GM21367 (cell line): ENCODE results near the gene WIPF1.
"Not testable (repeated sequence)": the region's sequence is repeated elsewhere in the genome, so short reads cannot be mapped to it uniquely, and the experiment has no call there.

ENCODE experiments used
- ATAC-seq: cut with Tn5 transposase; IDR thresholded peaks from one replicate; pipeline ENCODE4 v1.9.1; 2021; ENCODE audit not compliant: unreplicated experiment

WIPF1 gene

GRCh38 chr2:174572556-174572955 is 25.0 kb downstream of the WIPF1 start:
- no peak for ATAC-seq

DNA sequence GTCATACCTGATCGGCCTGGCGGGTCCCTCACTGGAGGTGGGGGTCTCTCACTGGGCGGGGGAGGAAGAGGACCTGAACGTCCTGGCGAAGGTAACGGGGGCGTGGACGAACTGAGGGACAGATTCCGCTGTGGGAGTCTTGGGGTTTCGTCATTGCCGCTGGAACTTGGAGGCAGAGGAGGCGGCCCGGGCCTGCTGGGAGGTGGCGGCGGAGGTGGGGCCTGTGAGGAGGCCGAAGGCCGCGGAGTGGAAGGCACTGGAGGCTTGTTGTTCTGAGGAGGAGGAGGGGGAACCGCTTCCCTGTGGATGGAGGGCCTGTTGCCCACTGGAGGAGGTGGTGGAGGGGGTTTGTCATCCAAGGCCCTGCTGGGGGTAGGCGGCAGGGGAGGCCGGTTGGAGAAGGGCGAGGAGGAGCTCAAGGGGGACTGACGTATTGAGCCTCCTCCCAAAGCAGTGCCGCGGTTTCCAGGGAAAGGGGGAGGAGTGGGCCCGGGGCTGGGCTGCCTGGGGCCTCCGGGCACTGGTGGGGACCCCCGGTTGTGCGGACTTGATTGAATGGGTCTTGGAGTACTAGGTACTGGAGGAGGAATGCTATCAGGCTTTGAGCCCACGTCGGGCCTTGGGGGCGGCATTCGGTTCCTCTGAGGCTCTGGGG is 25.8 kb downstream of the WIPF1 start:
- ATAC-seq, result no peak

- ATAC-seq, result no peak
Measured at GRCh38 chr2:174570318-174570958, 27.2 kb downstream of the WIPF1 start.

DNA sequence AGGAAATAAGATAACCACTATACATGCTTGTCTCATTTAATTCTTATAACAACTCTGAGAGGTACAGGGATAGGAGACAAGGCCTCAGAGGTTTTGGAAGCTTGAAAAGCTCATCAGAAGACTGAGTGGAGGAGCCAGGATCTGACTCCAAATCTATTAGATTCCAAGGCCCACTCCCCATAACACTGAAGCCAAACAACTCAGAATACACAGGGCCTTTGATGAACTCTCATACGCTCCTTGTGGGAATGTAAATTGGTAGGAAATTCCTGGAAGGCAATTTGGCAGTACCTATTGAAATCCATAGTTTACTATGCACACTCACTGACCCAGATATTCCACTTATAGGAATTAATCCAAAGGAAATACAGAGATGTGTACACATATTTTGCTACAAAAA is 27.9 kb downstream of the WIPF1 start:
- no peak for ATAC-seq

- no peak for ATAC-seq
Measured at GRCh38 chr2:174568425-174568824, 29.2 kb downstream of the WIPF1 start.

DNA sequence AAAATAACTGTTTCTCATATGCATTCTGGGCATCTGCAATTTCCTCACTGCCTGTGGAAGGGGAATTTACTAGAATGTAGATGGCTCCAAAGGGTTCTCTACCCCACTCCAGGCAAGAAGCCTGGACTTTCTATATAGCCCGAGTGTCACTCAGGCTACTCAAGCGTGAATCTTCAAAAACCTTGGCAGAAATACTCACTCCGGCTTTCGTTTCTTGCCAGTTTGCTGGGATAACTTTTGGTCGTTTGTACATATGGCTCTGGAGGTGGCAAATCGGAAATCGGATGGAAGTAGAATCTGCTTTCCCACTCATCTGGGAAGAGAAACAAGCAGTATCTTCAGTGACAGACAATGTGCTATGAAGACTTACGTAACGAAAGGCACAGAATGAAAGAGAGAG is 30.7 kb downstream of the WIPF1 start:
- no peak for ATAC-seq

- no peak for ATAC-seq
Measured at GRCh38 chr2:174563530-174564282, 33.9 kb downstream of the WIPF1 start.

GRCh38 chr2:174561972-174562370 is 35.6 kb downstream of the WIPF1 start:
- ATAC-seq, result no peak

DNA sequence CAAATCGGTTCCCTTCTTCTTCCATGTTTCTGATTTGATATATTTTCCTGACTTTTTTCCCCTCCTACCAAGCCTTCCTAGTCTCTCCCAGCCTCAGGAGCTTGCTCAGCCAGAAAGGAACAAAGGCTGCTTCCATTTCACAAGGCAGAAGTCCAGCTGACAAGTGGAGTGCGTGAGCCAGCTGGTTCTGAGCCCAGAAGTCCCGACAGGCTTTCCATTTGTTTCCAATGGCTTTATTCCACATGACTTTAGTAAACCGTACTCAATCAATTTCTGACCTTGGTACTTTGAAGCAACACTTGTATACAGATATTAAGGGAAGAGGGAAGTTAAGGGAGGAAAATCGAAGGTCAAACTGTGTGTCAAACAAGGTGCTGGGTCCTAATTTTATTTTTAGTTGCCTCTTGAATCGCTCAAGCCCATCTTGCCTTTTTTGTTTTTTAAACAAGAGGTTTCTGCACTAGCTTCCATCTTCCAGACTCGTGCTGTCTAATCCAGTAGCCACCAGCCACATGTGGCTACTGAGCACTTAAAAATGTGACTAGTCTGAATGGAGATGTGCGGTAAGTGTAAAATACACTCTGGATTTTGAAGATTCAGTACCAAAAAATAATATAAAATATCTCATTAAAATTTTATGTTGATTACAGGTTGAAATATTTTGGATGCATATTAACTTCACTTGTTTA is 36.2 kb downstream of the WIPF1 start:
- no peak for ATAC-seq

- ATAC-seq, result no peak
Measured at GRCh38 chr2:174560737-174561136, 36.9 kb downstream of the WIPF1 start.

GRCh38 chr2:174555998-174556397 is 41.6 kb downstream of the WIPF1 start:
- ATAC-seq, result no peak

GRCh38 chr2:174554529-174555150 is 43.0 kb downstream of the WIPF1 start:
- no peak for ATAC-seq

DNA sequence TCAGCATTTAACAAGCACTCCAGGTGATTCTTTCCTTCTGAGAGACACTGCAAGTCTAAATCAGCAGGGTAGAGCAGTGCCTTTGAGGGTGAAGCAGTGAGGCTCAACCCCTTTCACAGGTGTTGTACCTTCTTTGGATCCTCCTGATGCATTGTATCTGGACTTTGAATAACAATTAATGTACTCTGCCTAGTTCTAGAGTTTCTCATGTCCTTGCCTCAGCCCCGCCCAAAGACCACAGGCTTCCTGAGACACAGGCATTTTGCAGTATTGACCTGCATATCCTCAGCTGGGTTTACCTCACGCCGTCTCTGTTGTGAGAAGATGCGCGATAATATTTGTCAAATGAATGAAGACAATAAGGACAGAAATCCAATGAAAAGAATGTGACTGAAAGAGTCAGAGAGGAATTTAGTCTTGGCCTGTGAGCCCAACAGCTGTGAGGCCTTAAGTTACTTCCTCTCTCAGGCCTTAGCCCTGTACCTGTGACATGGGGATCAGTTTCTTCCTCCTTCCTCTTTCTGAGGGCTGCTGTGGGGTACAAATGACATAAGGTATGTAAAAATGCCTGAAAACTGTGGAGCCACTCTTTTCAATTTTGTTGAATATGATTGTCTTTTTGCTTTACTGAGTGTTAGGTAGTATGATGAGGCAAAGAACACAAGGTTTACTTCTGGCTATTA is 43.7 kb downstream of the WIPF1 start:
- peak; percentile 72 for ATAC-seq

DNA sequence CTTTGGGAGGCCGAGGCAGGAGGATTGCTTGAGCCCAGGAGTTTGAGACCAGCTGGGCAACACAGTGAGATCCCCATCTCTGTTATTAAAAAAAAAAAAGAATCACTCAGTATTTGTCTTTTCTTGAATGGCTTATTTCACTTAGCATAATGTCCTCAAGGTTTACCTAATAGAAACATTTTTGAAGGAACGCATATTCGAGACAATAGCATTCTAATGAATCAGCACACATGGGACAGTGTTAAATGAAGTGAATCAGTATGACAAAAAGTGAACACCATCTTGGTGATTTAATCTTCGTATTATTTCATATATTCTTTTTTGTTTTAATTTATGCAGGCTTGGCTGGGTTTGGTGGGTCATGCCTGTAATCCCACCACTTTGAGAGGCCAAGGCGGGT is 44.7 kb downstream of the WIPF1 start:
- no peak for ATAC-seq

DNA sequence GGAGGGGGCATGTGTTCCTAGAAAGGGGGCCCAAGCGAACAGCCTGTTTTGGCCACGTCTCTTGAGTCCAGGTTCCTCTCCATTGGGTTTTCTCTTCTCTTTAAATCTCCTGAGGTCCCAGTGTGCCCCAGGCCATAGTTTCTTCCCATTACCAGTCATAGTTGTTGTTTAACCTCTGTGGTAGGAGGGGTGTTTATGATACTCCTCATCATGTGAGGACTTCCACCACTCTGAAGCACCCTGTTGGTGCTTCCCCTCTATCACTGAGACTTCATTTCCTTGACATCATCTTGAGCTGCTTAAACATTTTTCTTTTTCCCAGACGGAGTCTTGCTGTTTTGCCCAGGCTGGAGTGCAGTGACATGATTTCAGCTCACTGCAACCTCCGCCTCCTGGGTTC is 45.9 kb downstream of the WIPF1 start:
- ATAC-seq, result no peak

DNA sequence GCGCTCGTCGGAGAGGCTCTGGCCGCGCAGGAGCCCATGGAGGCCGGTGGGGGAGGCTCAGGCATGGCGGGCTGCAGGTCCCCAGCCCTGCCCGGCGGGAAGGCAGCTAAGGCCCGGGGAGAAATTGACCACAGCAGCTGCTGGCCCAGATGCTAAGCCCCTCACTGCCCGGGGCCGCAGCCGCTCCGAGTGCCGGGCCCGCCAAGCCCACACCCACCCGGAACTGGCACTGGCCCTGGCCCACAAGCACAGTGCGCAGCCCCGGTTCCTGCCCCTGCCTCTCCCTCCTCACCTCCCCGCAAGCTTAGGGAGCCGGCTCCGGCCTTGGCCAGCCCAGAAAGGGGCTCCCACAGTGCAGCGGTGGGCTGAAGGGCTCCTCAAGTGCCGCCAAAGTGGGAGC is 49.0 kb downstream of the WIPF1 start:
- not testable (repeated sequence) for ATAC-seq

DNA sequence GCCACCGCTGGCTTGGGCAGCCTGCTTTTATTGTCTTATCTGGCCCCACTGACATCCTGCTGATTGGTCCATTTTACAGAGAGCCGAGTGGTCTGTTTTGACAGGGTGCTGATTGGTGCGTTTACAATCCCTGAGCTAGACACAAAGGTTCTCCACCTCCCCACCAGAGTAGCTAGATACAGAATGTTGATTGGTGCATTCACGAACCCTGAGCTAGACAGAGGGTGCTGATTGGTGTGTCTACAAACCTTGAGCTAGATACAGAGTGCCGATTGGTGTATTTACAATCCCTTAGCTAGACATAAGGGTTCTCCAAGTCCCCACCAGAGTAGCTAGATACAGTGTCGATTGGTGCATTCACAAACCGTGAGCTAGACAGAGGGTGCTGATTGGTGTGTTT is 49.6 kb downstream of the WIPF1 start:
- not testable (repeated sequence) for ATAC-seq

DNA sequence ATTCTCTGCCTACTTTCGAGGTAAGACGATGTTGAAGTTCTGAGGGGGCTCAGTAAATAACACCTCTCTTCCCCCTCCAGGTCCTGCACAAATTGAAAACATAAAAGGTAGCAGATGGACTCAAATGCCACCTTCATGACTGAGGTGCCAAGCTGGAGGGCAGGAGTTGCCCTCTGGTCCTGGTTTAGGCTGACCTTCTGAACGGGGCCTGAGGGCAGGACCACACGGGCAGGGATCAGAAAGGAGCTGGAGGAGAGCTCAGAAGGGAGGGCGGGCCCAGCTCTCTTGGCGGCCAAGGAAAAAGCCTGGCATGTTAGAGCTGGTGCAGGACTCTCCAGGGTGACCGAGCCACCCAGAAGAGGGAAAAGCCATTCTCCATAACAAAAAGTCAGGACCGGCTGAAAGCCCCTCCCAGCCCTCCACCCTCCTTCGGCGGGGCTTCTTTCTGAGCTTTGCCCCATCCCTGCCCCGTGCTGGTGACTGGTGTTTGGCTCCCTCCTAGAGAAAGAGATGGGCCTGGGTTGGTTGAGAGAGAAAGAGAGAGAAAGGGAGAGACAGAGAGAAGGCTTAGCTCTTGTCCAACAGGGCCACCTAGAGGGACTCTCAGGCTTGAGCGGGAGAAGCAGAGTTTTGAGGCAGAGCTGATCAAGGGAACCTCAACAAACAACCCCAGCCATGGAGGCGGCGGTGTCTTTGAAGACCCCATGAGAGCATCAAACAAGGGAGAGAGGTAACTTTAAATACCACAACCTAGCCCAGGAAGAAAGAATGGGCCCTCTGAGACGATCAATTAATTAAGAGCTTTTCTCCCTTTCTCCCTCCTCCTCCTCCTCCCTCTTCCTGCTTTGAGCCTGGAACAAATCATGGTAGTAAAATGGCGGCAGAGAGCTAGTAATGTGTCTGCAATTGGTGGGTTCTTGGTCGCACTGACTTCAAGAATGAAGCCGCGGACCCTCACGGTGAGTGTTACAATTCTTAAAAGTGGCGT is 50.8 kb downstream of the WIPF1 start:
- ATAC-seq, result no peak

GRCh38 chr2:174545240-174545639 is 52.4 kb downstream of the WIPF1 start:
- no peak for ATAC-seq
